GM18502 (cell line): Measurements from ENCODE around the gene C2CD5.
A peak's percentile ranks its signal among the peaks of the same experiment; 100 is the strongest.
"Not testable (repeated sequence)": the region's sequence is repeated elsewhere in the genome, so short reads cannot be mapped to it uniquely, and the experiment has no call there.

ENCODE experiments used
- ATAC-seq: cut with Tn5 transposase; IDR thresholded peaks from one replicate; pipeline ENCODE4 v1.9.1; 2021; ENCODE audit warnings: mild to moderate bottlenecking; ENCODE audit not compliant: unreplicated experiment, poor library complexity

C2CD5 gene

DNA sequence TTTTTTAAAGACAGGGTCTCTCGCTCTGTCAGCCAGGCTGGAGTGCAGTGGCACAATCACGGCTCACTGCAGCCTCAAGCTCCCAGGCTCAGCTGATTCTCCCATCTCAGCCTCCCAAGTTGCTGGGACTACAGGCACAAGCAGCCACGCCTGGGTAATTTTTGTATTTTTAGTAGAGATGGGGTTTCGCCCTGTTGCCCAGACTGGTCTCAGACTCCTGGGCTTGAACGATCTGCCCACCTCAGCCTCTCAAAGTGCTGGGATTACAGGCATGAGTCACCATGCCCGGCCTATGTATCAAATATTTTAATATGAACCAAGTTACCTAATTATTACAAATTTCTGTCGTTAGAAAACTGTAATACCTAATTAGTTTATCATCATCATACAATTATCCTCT, 63.5 kb downstream of the C2CD5 start:
- not testable (repeated sequence) for ATAC-seq

DNA sequence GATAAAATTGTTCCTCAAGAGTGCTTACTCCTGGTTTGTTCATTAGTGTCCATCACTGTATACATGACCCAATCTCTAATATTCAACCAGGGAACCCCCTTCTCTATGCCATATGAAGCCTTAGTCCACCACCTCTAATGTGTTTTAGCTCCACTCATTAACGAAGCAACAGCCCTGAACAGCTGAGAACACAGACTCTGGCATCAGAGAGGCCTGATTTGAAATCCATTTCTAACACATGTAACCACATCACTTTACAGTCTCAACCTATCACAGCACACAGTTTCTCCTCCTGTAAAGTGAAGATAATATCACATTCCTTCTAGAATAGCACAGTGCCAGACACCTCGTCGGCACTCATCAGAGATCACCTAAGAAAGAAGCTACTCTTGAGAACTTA, 64.3 kb downstream of the C2CD5 start:
- no peak for ATAC-seq

DNA sequence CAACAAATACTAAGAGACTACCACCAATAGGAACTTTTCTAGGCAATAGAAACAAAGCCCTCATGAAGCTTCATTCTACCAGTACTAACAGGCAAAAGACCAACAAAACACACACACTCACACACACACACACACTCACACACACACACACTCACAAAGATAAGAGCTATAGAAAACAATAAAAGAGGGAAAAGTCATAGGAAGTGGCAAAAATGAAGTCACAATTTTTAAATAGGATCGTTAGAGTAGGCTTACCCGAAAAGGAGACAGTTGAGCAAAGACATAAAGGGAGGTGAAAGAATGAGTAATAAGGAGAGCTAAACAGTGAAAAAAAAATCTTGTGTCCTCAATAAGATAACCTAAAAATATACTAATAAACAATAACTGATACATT, 66.5 kb downstream of the C2CD5 start:
- peak; percentile 61 for ATAC-seq

GRCh38 chr12:22477166-22477893, 67.0 kb downstream of the C2CD5 start:
- no peak for ATAC-seq

DNA sequence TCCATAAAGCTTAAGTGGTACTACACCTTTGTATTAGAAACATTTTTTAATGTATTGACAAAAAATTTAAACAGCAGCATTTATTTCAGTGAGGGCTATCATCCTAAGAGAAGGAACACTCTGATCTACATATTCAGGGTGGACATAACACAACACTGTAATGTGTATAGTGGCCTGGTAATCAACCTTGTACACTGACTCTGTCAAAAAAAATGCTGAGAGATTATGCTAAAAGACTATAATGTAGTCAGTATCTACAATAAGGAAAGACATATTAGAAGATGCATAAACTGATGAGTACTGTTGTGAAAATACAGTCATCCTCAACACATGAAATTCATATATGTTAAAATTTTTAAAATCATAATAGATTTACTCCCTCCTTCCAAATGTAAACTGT, 68.2 kb downstream of the C2CD5 start:
- ATAC-seq: no peak

- no peak for ATAC-seq
Measured at GRCh38 chr12:22474970-22475720, 69.2 kb downstream of the C2CD5 start.

DNA sequence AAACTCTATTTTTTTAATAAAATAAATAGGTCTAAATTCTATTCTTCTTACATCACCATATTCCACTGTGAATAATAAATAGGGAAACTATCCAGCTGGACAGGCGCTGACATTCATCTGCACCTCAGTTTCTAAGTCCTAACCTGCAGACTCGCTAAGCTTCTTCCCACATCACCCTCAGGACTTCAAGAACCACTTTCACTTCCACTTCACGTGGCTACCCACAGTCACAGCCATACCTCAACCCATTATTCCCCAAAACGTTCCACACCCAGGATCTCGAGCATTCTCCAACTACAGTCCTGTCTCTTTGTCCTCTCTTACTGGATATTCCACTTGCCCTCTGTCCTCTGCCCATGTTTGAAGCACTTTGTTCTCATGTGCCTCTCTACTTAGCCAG, 71.1 kb downstream of the C2CD5 start:
- peak; percentile 65 for ATAC-seq

- ATAC-seq: no peak
Measured at GRCh38 chr12:22467190-22467589, 77.2 kb downstream of the C2CD5 start.

- no peak for ATAC-seq
Measured at GRCh38 chr12:22463306-22463705, 81.0 kb downstream of the C2CD5 start.

- ATAC-seq: no peak
Measured at GRCh38 chr12:22461786-22462185, 82.6 kb downstream of the C2CD5 start.

DNA sequence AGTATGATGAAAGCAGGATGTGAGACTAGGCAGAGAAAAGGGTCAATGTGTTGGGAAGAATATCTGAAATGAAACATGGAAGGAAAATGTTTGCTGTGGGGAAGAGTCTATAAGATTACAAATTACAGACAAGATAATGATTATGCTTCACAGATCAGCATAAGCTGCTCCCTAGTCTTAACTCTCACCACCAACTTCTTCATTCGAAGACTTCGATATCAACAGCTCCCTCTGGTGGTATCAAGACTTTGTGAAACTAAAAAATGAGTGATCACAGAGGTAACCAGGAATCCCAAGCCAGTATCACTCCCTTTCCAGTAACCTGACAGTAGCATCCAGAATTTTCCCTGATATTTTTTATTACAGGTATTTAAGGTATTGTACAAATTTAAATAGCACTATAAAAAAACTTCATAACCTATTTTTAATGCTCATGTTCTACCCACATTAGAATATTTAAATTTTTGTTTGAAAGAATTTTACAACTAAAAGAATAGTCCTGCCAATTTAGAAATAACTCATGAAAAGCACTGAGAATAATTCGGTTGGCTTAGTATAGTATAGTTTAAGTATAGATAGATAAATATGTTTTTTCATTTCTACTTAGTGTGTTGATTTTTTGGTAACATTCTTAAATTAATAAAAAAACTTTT, 84.4 kb downstream of the C2CD5 start:
- peak; percentile 87 for ATAC-seq

DNA sequence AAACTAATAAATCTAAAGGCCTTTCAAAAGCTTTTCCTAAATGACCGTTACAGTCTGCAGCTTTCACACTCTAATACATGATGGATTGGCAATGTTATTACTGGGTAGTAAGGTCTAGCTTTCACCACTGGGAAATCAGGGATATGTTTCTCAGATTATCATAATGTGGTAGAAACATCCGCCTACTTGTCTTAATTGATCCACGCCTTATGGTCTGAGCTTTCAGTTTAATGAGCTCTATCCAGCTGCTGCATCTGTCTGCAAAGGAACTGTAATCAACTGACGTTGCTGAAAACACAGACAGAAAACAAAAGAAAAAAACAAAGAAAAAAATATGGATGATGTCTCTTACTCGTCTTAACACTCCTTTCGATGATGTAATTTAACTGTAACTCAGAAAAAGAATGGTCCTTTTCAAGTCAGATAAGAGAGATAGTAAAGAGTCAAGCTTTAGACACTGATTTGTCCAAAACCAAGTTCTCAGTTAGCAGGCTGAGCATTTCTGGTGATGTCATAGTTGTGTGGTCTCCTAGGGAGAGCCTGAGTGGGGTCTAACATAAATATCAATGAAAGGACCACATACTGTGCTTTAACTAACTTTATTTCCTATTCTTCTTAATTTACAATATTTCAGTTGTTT, 85.9 kb downstream of the C2CD5 start:
- no peak for ATAC-seq

DNA sequence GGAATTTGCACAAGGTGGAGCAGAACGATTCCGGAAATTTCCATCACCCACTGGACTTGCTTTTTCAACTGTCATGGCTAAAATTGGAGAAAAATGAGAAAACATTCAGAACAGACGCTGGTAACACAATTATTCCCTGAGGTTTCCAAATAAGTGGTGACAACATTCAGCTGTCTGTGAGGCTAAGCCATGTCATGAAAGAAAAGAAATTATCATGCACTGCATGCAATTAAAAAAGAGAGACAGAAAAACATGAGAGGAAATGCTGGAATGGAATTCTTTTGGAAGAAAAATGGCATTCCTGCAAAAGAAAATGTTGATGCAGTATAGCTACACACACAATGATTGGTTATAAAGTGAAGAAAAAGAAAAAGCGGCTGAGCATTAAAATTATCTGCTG, 87.3 kb downstream of the C2CD5 start:
- no peak for ATAC-seq

GRCh38 chr12:22453511-22453910, 90.8 kb downstream of the C2CD5 start:
- no peak for ATAC-seq

DNA sequence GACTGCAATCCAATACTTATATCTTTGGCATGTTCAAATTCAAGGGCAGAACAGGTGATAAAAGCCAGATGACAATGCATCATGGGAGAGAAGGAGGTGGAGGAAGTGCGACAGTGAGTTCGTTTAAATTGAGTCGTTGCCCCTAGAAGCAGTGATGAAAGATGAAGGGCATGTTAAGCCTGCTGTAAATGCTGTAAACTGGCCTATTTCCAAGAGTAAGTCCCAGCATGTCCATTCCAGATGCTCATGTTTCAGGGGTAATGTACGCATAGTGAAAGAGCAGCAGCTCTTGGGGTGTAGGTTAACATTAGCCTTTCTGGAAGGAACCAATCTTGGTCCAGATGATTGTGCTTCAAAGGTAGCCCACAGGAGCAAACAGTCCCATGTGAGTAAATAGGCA, 97.1 kb downstream of the C2CD5 start:
- no peak for ATAC-seq

- not testable (repeated sequence) for ATAC-seq
Measured at GRCh38 chr12:22444317-22444665, 100.1 kb downstream of the C2CD5 start.

- peak; percentile 100 for ATAC-seq
Measured at GRCh38 chr12:22443379-22444316, 100.7 kb downstream of the C2CD5 start.

DNA sequence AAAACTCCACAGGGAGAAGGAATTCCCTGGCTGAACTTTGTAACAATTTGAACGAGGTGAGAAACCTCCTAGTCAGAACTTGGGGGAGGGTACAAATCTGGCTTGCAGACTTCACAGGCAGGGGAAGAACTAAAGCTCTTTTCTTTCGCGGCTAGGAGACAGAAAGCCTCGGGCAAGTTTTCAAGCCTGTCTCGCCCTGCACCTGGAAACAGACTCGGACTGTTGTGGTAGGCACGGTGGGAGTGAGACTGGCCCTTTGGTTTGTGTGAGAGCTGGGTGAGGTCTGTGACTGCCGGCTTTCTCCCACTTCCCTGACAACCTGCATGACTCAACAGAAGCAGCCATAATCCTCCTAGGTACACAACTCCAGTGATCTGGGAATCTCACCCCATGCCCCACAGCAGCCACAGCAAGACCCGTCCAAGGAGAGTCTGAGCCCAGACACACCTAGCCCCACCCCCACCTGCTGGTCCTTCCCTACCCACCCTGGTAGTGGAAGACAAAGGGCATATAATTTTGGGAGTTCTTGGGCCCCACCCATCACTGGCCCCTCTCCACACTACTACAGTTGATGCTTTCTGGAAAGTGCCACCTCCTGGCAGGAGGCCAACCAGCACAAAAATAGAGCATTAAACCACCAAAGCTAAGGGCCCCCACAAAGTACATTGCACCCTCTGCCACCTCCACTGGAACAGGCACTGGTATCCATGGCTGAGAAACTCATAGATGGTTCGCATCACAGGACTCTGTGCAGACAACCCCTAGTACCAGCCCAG, 107.1 kb downstream of the C2CD5 start:
- no peak for ATAC-seq

GRCh38 chr12:22435583-22435982, 108.8 kb downstream of the C2CD5 start:
- no peak for ATAC-seq
